ENCODE data around the gene RNF215. TPM values are rescaled to one million over a fixed set of nuclear protein-coding genes. Genes with fewer than 3 reads are reported as not detected.
A peak's percentile ranks its signal among the peaks of the same experiment; 100 is the strongest.

Gene RNF215
- total and polyA plus RNA-seq, 2 of the 13 experiments (the other 11 are each of a cell fraction or from before 2014, with no cell fraction given), result 5.3 to 6.1 TPM

GRCh38 chr22:30423301-30423958 is 36.2 kb upstream of the RNF215 start (continued):
- TF ChIP-seq ZBTB39 (CRISPR knock-in tag; IDR thresholded peaks at IDR 0.05) (peak; percentile 19; the same call in 1 of the 2 replicates), ZFP90 (CRISPR knock-in tag; IDR thresholded peaks at IDR 0.05; ENCODE audit: borderline replicate concordance) (0 out of 2 replicates have a peak, but pooled peaks have one; percentile 23), WIZ (CRISPR knock-in tag; IDR thresholded peaks at IDR 0.05) (no peak), ZFP37 (CRISPR knock-in tag; IDR thresholded peaks at IDR 0.05; ENCODE audit: borderline replicate concordance) (no peak), ZNF569 (CRISPR knock-in tag; IDR thresholded peaks at IDR 0.05; ENCODE audit: borderline replicate concordance) (no peak), HNRNPL (IDR thresholded peaks at IDR 0.05; ENCODE audit: low read depth, low read length) (peak; percentile 57; the same call in 1 of the 2 replicates), HIVEP1 (CRISPR knock-in tag; IDR thresholded peaks at IDR 0.05) (peak; percentile 87), DBP (CRISPR knock-in tag; IDR thresholded peaks at IDR 0.05; ENCODE audit: not compliant biosample characterization) (peak; percentile 38), TEF (CRISPR knock-in tag; IDR thresholded peaks at IDR 0.05) (peak; percentile 48; the same call in 1 of the 2 replicates), ZSCAN29 (CRISPR knock-in tag; conservative IDR thresholded peaks at IDR 0.05) (peak; percentile 30; the same call in 1 of the 2 replicates), MIXL1 (CRISPR knock-in tag; IDR thresholded peaks at IDR 0.05) (no peak; the same call in 1 of the 2 replicates), ZNF362 (CRISPR knock-in tag; IDR thresholded peaks at IDR 0.05; ENCODE audit: borderline replicate concordance) (no peak; the same call in 1 of the 2 replicates), CC2D1A (CRISPR knock-in tag; IDR thresholded peaks at IDR 0.05) (0 out of 2 replicates have a peak, but pooled peaks have one; percentile 14), ZNF558 (CRISPR knock-in tag; IDR thresholded peaks at IDR 0.05; ENCODE audit: borderline replicate concordance) (peak; percentile 71; the same call in 1 of the 2 replicates), U2AF1 (optimal IDR thresholded peaks at IDR 0.05; ENCODE audit: low read depth, low read length) (peak; percentile 6), PHF21A (CRISPR knock-in tag; IDR thresholded peaks at IDR 0.05) (peak; percentile 47; the same call in 1 of the 2 replicates), ZNF513 (CRISPR knock-in tag; conservative IDR thresholded peaks at IDR 0.05) (no peak), ZNF782 (CRISPR knock-in tag; IDR thresholded peaks at IDR 0.05; ENCODE audit: borderline replicate concordance) (peak; percentile 71; the same call in 1 of the 2 replicates), CEBPB (IDR thresholded peaks at IDR 0.05; ENCODE audit: borderline replicate concordance, low read depth, low read length) (no peak), KLF12 (CRISPR knock-in tag; IDR thresholded peaks at IDR 0.05; ENCODE audit: borderline replicate concordance) (no peak)
